ENCODE results near the gene ACOXL.

ACOXL gene

GRCh38 chr2:110891626-110892025, 159.3 kb downstream of the ACOXL start:
- intact Hi-C loops (cut with micrococcal nuclease): no loop called here
- H3K4me1 Mint-ChIP-seq (ENCODE audit: low read depth): peaks cover 1% of the 10 kb centered on the region
- no peak overlapping the region for H3K4me3 Mint-ChIP-seq
- peaks cover 1% of the 10 kb centered on the region for H3K27me3 Mint-ChIP-seq
- H3K36me3 Mint-ChIP-seq (ENCODE audit: low read depth): no peaks in the 10 kb centered on the region
- H3K9me3 Mint-ChIP-seq: peaks cover 16% of the 10 kb centered on the region
- no peak overlapping the region for H3K27ac Mint-ChIP-seq

GRCh38 chr2:110896226-110896625, 163.9 kb downstream of the ACOXL start:
- H3K4me1 Mint-ChIP-seq (ENCODE audit: low read depth): peaks cover 13% of the 10 kb centered on the region
- no peaks in the 10 kb centered on the region for H3K27me3 Mint-ChIP-seq
- intact Hi-C loops (cut with micrococcal nuclease): no loop called here
- H3K36me3 Mint-ChIP-seq (ENCODE audit: low read depth): no peaks in the 10 kb centered on the region
- no peak overlapping the region for H3K27ac Mint-ChIP-seq
- peaks cover 17% of the 10 kb centered on the region for H3K9me3 Mint-ChIP-seq
- no peak overlapping the region for H3K4me3 Mint-ChIP-seq

GRCh38 chr2:110897966-110898365, 165.6 kb downstream of the ACOXL start:
- H3K4me3 Mint-ChIP-seq: no peak overlapping the region
- H3K27ac Mint-ChIP-seq: no peak overlapping the region
- H3K4me1 Mint-ChIP-seq (ENCODE audit: low read depth): peaks cover 13% of the 10 kb centered on the region
- H3K27me3 Mint-ChIP-seq: no peaks in the 10 kb centered on the region
- intact Hi-C loops (cut with micrococcal nuclease): no loop called here
- H3K36me3 Mint-ChIP-seq (ENCODE audit: low read depth): no peaks in the 10 kb centered on the region
- H3K9me3 Mint-ChIP-seq: peaks cover 17% of the 10 kb centered on the region

DNA sequence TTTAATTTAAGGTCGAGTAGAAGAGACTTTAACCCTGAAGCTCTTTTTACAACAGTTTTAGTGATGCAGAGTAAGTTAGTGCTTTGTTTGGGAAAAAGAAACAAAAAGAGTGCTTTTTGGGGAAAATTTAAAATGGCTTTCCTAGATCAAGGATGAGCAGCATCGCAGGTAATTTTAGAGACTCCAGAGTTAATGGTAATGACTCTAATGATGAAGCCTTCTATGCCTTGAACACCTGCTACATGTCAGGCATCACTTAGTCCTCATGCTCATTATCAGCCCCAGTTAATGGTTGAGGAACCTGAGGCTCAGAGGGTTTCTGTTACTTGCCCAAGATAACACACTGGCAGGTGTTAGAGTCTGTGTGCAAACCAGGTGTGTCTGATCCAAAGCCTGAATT, 167.8 kb downstream of the ACOXL start:
- Mint-ChIP-seq H3K27me3 (no peaks in the 10 kb centered on the region), H3K4me3 (no peak overlapping the region), H3K36me3 (ENCODE audit: low read depth) (no peaks in the 10 kb centered on the region), H3K27ac (no peak overlapping the region), H3K9me3 (peaks cover 15% of the 10 kb centered on the region), H3K4me1 (ENCODE audit: low read depth) (peaks cover 23% of the 10 kb centered on the region)
- intact Hi-C loops (cut with micrococcal nuclease): no loop called here

- intact Hi-C loops (cut with micrococcal nuclease): no loop called here
- H3K4me3 Mint-ChIP-seq: no peak overlapping the region
- no peak overlapping the region for H3K27ac Mint-ChIP-seq
- H3K9me3 Mint-ChIP-seq: no peaks in the 10 kb centered on the region
- no peaks in the 10 kb centered on the region for H3K27me3 Mint-ChIP-seq
- peaks cover 33% of the 10 kb centered on the region for H3K4me1 Mint-ChIP-seq (ENCODE audit: low read depth)
- no peaks in the 10 kb centered on the region for H3K36me3 Mint-ChIP-seq (ENCODE audit: low read depth)
Observed at GRCh38 chr2:110903548-110903947, 171.2 kb downstream of the ACOXL start.

GRCh38 chr2:110904116-110904778, 171.9 kb downstream of the ACOXL start:
- H3K36me3 Mint-ChIP-seq (ENCODE audit: low read depth): no peaks in the 10 kb centered on the region
- no peaks in the 10 kb centered on the region for H3K27me3 Mint-ChIP-seq
- H3K9me3 Mint-ChIP-seq: no peaks in the 10 kb centered on the region
- no peak overlapping the region for H3K4me3 Mint-ChIP-seq
- H3K27ac Mint-ChIP-seq: peak overlapping the region; percentile 10
- peaks cover 40% of the 10 kb centered on the region for H3K4me1 Mint-ChIP-seq (ENCODE audit: low read depth)
- intact Hi-C loops (cut with micrococcal nuclease): no loop called here

DNA sequence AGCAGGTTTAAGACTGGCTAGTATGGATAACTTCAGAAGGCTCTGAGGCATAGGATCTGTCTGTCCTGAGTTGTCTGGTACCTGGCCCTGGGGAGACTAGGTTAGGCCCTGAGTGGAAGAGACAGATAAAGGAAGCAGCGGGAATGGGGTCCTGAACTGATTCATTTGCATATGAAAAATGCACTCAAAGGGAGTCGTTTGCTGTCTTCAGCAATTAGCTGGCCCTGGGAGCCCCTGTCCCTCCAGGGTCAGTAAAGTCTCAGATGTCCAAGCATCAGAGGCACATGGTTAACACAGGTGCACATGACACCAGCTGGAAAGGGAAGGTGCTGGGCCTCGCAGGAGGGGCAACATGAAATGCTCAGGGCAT, 172.4 kb downstream of the ACOXL start:
- H3K4me1 Mint-ChIP-seq (ENCODE audit: low read depth): peaks cover 45% of the 10 kb centered on the region
- H3K4me3 Mint-ChIP-seq: no peak overlapping the region
- no peaks in the 10 kb centered on the region for H3K9me3 Mint-ChIP-seq
- H3K27me3 Mint-ChIP-seq: no peaks in the 10 kb centered on the region
- intact Hi-C loops (cut with micrococcal nuclease): no loop called here
- peak overlapping the region; percentile 10 for H3K27ac Mint-ChIP-seq
- no peaks in the 10 kb centered on the region for H3K36me3 Mint-ChIP-seq (ENCODE audit: low read depth)

DNA sequence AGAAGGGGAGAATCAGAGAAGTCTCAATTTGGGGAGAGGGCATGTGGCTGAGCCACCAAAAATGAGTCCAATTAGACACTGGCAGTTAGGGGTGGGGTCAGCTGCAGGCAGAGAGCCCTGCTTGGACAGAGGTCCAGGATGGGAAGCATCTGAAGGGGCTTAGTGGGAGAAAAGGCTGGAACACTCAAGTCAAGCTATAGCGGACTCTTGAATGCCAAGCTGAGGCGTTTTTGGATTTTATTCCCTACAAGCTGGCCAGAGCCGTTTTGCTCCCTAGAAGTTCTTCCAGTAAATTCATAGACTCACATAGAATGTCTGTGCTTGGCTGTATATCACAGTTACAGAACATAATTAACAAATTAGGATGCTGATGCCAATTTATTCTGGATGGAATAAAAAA, 172.8 kb downstream of the ACOXL start:
- Mint-ChIP-seq H3K27me3 (no peaks in the 10 kb centered on the region), H3K4me3 (no peak overlapping the region), H3K9me3 (no peaks in the 10 kb centered on the region), H3K36me3 (ENCODE audit: low read depth) (no peaks in the 10 kb centered on the region), H3K4me1 (ENCODE audit: low read depth) (peaks cover 50% of the 10 kb centered on the region), H3K27ac (no peak overlapping the region)
- intact Hi-C loops (cut with micrococcal nuclease): no loop called here

GRCh38 chr2:110906613-110907298, 174.4 kb downstream of the ACOXL start:
- no peak overlapping the region for H3K4me3 Mint-ChIP-seq
- peaks cover 10% of the 10 kb centered on the region for H3K9me3 Mint-ChIP-seq
- intact Hi-C loops (cut with micrococcal nuclease): no loop called here
- H3K27ac Mint-ChIP-seq: no peak overlapping the region
- H3K27me3 Mint-ChIP-seq: no peaks in the 10 kb centered on the region
- no peaks in the 10 kb centered on the region for H3K36me3 Mint-ChIP-seq (ENCODE audit: low read depth)
- peaks cover 51% of the 10 kb centered on the region for H3K4me1 Mint-ChIP-seq (ENCODE audit: low read depth)

- intact Hi-C loops (cut with micrococcal nuclease): no loop called here
- H3K4me1 Mint-ChIP-seq (ENCODE audit: low read depth): peaks cover 47% of the 10 kb centered on the region
- H3K27ac Mint-ChIP-seq: peak overlapping the region; percentile 37
- H3K36me3 Mint-ChIP-seq (ENCODE audit: low read depth): no peaks in the 10 kb centered on the region
- no peak overlapping the region for H3K4me3 Mint-ChIP-seq
- H3K9me3 Mint-ChIP-seq: peaks cover 21% of the 10 kb centered on the region
- peaks cover 1% of the 10 kb centered on the region for H3K27me3 Mint-ChIP-seq
Observed at GRCh38 chr2:110909501-110909900, 177.1 kb downstream of the ACOXL start.

DNA sequence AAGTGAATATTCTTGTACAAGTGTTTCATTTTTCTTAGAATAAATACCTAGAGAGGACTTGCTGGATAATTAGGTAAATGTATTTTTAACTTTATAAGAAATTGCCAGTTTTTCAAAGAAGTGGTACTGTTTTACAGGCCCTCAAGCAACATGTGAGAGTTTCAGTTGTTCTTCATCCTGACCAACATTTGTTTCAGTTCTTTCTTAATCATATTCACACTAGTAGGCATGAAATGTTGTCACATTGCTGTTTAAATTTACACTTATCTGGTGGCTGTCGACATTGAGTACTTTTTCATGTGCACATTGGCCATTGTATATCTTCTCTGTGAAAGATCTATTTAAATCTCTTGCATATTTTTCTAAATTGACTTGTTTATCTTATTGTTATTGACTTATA, 178.1 kb downstream of the ACOXL start:
- Mint-ChIP-seq H3K4me1 (ENCODE audit: low read depth) (peaks cover 38% of the 10 kb centered on the region), H3K27ac (no peak overlapping the region), H3K27me3 (peaks cover 3% of the 10 kb centered on the region), H3K9me3 (peaks cover 21% of the 10 kb centered on the region), H3K36me3 (ENCODE audit: low read depth) (no peaks in the 10 kb centered on the region), H3K4me3 (no peak overlapping the region)
- intact Hi-C loops (cut with micrococcal nuclease): no loop called here

DNA sequence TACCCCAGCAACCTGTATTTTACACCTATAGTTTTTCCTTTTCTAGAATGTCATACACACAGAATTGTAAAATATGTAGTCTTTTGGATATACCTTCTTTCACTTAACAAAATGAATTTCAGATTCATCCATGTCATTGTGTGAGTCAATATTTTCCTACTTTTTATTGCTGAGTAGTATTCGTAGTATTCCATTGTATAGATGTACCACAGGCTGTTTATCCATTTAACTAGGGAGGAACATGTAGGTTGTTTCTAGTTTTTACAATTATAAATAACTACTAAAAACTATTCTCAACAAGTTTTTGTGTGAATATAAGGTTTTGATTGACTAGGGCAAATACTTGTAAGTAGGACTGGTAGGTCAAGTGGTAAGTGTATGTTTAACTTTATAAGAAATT, 187.4 kb downstream of the ACOXL start:
- Mint-ChIP-seq H3K9me3 (peaks cover 10% of the 10 kb centered on the region), H3K4me3 (no peak overlapping the region), H3K27ac (no peak overlapping the region), H3K27me3 (peaks cover 8% of the 10 kb centered on the region), H3K4me1 (ENCODE audit: low read depth) (no peaks in the 10 kb centered on the region), H3K36me3 (ENCODE audit: low read depth) (no peaks in the 10 kb centered on the region)
- intact Hi-C loops (cut with micrococcal nuclease): no loop called here

GRCh38 chr2:110925479-110925878, 193.1 kb downstream of the ACOXL start:
- Mint-ChIP-seq H3K36me3 (ENCODE audit: low read depth) (no peaks in the 10 kb centered on the region), H3K27me3 (no peaks in the 10 kb centered on the region), H3K4me1 (ENCODE audit: low read depth) (no peaks in the 10 kb centered on the region), H3K9me3 (peaks cover 37% of the 10 kb centered on the region), H3K4me3 (no peak overlapping the region), H3K27ac (no peak overlapping the region)
- intact Hi-C loops (cut with micrococcal nuclease): no loop called here

- intact Hi-C loops (cut with micrococcal nuclease): no loop called here
- H3K36me3 Mint-ChIP-seq (ENCODE audit: low read depth): no peaks in the 10 kb centered on the region
- H3K4me1 Mint-ChIP-seq (ENCODE audit: low read depth): no peaks in the 10 kb centered on the region
- no peak overlapping the region for H3K27ac Mint-ChIP-seq
- no peaks in the 10 kb centered on the region for H3K27me3 Mint-ChIP-seq
- no peak overlapping the region for H3K4me3 Mint-ChIP-seq
- peaks cover 44% of the 10 kb centered on the region for H3K9me3 Mint-ChIP-seq
Observed at GRCh38 chr2:110927526-110927925, 195.2 kb downstream of the ACOXL start.

DNA sequence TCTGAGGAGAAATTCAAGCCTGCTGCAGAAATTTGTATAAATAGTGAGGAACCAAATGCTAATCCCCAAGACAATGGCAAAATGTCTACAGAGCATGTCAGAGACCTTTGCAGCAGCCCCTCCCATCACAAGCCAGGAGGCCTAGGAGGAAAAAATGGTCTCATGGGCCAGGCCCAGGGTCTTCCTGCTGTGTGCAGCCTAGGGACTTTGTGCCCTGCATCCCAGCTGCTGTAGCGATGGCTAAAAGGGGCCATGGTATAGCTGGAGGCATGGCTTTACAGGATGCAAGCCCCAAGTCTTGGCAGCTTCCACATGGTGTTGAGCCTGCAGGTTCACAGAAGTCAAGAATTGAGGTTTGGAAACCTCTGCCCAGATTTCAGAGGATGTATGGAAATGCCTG, 197.2 kb downstream of the ACOXL start:
- peaks cover 44% of the 10 kb centered on the region for H3K9me3 Mint-ChIP-seq
- no peak overlapping the region for H3K4me3 Mint-ChIP-seq
- no peak overlapping the region for H3K27ac Mint-ChIP-seq
- intact Hi-C loops (cut with micrococcal nuclease): no loop called here
- no peaks in the 10 kb centered on the region for H3K36me3 Mint-ChIP-seq (ENCODE audit: low read depth)
- no peaks in the 10 kb centered on the region for H3K4me1 Mint-ChIP-seq (ENCODE audit: low read depth)
- H3K27me3 Mint-ChIP-seq: no peaks in the 10 kb centered on the region

Data from dendritic cell treated with granulocyte-macrophage colony-stimulating factor and Interleukin-4, amounts not matched to agents 40 ng/mL and 50 ng/mL, for 4 days (primary cell).